A204.1 (cell line): ENCODE results near the gene GPR61.

Experiments
- FAIRE-seq: peaks from 2 replicates; lab custom pipeline; 2012; peaks lifted over from hg19 to GRCh38; lab: Jason Lieb, UNC

Gene GPR61

DNA sequence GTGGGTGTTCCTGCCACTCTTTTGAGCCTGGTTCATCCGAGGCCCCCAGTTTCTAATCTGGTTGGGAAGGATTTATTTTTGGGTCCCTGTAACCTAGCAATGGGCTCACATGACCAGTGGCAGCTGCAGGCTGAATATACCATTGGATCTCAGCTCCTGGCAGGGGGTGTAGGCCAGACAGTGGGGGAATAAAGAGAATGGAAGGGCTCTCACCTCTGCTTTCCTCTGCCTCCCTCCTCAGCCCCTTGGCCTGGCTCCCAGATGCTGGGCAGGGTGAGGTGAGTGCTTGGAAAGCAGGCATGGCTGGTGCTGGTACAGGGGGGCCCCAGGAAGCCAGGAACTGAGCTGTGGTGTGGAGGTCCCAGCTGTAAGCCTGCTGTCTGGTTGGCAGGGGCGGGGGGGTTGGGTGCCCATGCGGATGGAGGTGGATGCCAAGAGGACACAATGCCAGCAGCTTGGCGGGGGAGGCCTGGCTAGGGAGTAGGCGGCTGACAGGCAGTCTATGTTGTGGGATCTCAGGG is 3.6 kb upstream of the GPR61 start:
- no peak for FAIRE-seq

DNA sequence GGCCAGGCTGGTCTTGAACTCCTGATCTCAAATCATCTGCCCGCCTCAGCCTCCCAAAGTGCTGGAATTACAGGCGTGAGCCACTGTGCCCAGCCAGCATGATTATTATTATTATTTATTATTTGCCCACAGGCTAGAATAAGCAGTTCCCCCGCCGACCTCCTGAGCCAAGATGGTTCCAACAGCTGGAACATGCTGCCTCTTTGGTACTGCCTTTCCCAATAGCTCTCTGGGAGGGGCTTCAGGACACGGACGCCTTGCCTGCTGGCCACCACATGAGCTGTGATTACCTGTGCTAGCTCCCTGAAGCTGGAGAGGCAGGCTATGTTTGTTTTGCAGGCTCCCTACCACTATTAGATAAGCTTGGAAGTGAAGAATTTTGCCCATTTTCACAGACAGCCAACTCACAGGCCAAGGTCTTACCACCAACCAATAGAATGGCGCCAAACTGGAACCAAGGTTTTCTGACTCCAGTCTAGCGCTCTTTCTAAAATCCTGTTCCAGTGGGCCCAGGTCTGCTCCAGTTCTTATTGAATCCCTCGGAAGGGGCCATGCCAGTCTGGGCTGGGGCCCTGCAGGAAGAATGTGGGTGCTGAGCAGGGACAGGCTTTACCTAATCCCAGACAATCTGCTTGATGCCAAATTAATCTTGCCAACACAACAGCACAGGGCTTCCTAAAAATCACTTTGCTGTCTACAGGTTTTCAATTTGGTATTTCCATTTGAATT is 2.1 kb upstream of the GPR61 start:
- no peak for FAIRE-seq

GRCh38 chr1:109538827-109539555 is 681 bp upstream of the GPR61 start:
- FAIRE-seq: no peak

DNA sequence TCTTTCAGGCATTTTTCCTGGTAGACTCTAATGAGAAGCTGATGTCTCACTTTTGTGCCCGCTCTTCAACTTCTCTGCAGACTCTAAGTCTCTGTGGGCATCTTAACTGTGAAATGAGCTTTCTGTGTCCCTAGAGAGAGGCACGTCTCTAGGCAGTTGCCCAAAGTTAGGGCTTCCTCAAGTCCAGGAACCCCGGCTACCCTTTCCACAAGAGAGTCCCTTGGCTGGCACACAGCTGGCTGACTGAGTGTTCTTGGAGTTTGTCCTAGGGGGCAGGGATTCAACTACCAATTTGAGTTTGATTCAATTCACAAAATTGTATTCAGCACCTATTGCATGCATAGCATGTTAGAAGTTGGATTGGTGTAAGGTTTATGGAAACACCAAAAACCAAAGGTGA is 1.4 kb downstream of the GPR61 start:
- no peak for FAIRE-seq

DNA sequence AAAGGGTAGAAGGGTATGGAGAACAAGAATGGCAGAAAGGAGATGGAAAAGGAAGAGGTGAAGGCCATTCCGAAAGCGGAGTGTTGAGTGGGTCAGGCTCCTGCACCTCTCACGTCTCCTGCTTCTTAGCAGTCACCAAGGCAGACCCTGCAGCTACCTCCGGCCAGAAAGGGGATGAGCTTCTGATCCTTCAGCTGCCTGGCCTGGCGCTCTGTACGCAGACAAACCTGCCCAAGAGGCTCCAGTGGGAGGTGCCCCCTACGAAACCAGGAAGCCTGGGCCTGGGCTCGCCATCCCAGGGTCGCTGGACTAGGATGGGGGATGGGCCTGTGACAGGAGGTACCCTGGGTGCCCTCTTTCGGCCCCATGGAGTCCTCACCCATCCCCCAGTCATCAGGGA is 3.0 kb downstream of the GPR61 start:
- FAIRE-seq: no peak

GRCh38 chr1:109543283-109543987 is 3.8 kb downstream of the GPR61 start:
- FAIRE-seq: no peak

- no peak for FAIRE-seq
These were observed 4.5 kb downstream of the GPR61 start for GRCh38 chr1:109543988-109544735.

DNA sequence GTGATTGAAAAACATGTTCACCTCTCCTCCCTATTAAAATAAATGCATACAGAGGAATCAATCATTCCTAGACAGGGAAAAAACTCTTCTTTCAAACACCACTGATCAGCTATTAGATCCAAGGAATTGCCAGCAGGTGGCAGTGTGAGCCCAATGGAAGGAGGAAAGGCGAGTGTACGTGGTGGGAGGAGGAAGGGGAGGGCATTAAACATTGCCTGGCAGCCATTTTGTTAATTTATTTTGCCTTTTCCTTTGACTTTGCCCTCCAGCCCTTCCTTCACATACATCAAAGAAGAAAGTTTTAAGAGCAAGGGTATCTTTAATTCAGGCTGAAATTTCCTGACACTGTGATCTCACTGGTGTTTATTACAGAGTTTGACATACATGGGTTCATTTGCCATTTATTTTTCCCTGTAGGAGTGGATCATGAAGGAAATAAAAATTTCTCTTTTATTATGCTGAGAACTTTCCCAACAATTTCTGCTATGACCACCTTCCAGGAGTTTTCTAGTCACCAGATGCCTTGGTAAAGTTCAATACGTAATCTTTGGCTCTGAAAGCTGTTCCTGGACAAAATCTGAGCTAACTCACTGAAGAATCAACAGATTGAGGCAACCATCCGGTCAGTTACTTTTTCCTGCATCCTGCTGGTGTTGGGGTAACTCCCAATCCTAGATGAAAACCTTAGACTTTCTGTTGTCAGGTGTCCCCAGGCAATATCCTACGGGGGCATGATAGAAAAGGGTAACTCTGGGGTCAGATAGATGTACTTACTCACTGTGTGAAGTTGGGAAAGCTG is 6.8 kb downstream of the GPR61 start:
- FAIRE-seq: peak; percentile 96

DNA sequence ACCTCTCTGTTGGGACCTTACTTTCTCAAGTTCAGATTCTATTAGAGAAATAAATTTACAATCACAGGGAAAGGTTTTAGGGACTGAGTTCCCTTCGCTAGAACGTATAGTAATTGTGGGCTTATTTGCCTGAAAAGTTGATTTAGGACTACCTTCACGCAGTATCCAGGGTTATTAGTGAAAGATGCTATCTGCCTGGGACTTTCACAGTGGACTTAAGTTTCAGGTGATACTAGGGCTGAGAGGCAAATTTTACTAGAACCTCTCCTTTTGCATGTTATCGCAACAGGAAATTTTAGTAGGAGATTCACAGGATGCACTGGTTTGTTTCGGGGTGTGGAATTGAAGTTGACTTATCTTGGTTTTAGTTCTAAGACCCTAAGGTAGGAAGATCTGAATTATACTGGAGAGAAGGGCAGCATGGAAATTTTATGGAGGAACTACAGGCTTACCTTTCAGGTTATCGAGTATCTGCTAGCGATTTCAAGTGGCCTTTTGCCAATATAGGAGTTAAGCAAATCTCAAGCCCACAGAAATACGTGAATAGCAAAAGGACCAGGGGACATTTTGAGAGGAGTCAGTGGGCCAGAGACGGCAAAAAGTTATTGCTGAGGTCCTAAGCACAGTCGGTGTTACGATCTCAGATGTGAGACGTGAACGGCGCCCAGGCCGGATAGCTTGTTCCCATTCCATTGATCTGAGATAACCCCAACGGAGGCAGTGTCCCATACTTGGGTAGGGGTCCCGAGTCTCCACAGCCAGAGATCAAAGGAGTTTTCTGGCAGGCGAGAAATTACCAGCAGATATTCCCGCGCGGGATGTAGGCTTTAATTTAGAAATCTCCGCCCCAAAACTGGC is 8.0 kb downstream of the GPR61 start:
- FAIRE-seq: no peak

GRCh38 chr1:109548321-109549267 is 8.9 kb downstream of the GPR61 start, which contains the start of gene GNAI3:
GNAI3 (plus strand) TSS chr1:109548615; CDS start chr1:109548721, 106 bp downstream.
- FAIRE-seq: no peak

DNA sequence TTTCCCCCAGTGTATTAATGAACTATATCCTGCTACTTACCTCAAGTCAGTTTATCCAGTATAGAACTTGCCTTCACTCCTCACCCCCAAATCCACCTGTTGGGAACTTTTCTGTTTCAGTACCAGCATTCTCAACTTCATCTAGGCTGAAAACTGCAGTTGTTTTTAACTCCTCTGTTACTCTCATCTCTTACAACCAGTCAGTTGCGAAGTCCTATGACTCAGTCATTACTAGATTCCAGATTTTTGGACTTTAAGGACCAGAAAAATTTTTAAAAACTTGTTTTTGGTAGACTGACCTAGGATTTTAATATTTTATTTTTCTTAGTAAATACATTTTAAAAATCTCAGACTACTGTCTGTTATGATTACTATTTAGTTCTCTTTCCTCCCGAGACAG is 16.9 kb downstream of the GPR61 start:
- FAIRE-seq: no peak

GRCh38 chr1:109557520-109557919 is 17.8 kb downstream of the GPR61 start:
- no peak for FAIRE-seq

GRCh38 chr1:109559995-109560394 is 20.3 kb downstream of the GPR61 start:
- FAIRE-seq: no peak

GRCh38 chr1:109564194-109564878 is 24.7 kb downstream of the GPR61 start:
- FAIRE-seq: no peak

DNA sequence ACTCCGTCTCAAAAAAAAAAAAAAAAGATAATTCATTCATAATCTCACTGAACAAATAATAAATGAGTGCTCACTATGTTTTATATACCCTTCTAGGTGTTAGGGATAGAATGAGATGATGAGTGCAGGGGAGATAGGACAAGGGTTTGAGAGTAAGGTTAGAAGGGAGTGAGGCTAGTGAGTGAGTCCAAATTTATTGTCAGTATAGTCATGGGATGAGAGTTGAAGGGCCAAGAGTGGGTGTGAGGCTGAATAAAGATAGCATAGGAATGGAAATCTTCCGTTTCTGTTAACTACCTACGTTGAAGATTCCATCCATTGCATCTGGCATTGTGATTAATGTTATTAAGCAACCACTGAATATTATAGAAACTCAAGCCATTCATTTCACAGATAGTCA is 25.6 kb downstream of the GPR61 start:
- FAIRE-seq: no peak

DNA sequence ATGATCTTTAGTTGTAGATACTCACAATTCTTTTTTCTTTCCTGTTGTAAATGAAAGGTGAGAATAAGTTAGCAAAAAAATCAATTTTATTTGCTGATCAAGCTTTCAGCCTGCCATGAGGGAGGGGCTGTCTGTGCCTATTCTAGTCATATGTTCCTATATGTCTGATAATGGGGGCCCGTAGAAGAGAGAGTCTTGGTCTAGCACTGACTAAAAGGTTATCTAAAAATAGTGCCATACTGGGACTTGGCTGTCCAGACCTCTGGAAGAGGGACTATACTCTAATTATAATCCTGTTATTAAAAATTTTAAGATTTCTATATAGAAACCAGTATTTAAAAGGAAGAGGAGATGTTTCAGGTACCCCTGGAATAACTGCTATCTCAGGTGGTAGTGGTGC is 27.3 kb downstream of the GPR61 start:
- FAIRE-seq: no peak

DNA sequence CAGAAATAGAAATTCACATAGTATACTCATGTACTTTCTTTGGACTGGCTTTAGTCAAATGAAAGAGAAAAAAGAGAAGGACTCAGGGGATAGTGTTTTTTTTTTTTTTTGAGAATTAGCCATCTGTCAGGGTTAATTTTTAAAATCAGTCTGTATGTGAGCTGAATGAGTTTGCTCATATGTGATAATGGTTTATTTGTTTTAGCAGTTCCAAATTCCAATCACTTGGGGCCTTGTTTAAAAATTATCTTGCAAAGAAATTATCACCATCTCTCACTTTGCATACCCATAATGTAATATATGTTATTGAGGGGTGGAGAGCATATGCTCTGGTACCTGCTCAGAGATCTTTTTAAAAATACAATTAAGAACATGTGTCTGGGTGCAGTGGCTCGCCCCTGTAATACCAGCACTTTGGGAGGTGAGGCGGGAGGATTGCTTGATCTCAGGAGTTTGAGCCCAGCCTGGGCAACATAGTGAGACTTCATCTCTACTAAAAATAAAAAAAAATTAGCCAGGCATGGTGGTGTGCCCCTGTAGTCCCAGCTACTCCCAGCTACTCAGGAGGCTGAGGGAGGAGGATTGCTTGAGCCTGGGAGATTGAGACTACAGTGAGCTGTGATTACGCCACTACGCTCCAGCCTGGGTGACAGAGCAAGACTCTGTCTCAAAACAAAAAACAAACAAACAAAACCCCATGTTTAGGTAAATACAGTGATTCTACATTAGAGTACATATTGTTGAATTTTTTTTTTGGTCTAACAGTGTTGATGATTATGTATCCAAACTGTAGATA is 28.4 kb downstream of the GPR61 start:
- no peak for FAIRE-seq

GRCh38 chr1:109569323-109569722 is 29.7 kb downstream of the GPR61 start:
- FAIRE-seq: no peak
